Loucy (cell line): ENCODE results near the gene IL3RA.

ENCODE experiments used
- CTCF ChIP-seq: fragments of 200-600 bp; sonication (generic); conservative IDR thresholded peaks from 2 replicates; pipeline ENCODE4 v1.5.1; 2014; ENCODE audit warnings: mild to moderate bottlenecking, antibody characterized with exemption, low read length
- EZH2phosphoT487 ChIP-seq: fragments of 200-600 bp; IDR thresholded peaks from 2 replicates; pipeline ENCODE4 v1.6.1; 2018; ENCODE audit warnings: antibody characterized with exemption, mild to moderate bottlenecking, moderate library complexity, borderline replicate concordance

DNA sequence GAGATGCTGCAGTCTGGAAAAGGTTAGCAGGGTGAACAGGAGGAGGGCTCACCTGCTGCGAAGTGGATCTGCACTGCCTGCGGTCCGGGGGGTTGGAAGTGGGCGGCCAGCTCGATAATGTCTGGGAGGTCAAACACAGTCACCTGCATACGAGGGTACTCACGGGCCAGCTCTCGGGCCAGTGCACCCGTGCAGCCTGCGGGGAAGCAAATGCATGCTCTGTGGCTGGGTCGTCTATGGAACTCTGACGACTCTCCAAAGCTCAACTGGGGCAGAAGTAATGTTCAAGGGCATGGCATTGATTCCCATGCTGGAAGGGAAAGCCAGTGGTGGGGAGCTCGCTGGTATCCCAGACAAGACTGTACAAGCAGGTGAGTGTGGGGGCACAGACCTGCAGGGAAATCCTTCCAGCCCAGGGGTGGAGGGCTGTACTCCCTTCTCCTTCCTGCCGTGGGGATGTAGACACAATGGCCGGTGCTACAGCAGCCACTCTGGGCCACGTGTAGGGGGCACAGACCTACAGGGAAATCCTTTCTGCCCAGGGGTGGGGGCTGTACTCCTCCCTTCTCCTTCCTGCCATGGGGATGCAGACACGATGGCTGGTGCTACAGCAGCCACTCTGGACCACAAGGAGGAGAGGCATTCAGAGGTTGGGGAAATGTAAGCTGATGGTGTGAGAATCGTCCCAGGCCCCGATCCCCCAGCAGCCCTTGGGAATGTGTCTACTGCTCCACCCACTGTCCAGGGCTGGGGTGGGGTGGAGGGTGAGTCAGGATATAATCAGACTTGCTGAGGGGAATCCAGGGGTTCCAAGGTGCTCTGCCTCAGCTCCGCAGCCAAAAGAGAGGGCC is 81.6 kb downstream of the IL3RA start:
- TF ChIP-seq CTCF (no peak), EZH2phosphoT487 (no peak)
